Activated CD4-positive, CD25-positive, alpha-beta regulatory T cell treated with anti-CD3 and anti-CD28 coated beads, Interleukin-2, amount 50 U/mL, for 24 hours (primary cell): ENCODE measurements around the gene DOLK.

Source experiments
- ATAC-seq, 2 donors: fragments of 150-1000 bp; cut with Tn5 transposase; one replicate each; pipeline ENCODE4 v1.10.0; 2021; ENCODE audit warnings: mild to moderate bottlenecking in 1 of 2, moderate library complexity in 1 of 2

Gene DOLK

DNA sequence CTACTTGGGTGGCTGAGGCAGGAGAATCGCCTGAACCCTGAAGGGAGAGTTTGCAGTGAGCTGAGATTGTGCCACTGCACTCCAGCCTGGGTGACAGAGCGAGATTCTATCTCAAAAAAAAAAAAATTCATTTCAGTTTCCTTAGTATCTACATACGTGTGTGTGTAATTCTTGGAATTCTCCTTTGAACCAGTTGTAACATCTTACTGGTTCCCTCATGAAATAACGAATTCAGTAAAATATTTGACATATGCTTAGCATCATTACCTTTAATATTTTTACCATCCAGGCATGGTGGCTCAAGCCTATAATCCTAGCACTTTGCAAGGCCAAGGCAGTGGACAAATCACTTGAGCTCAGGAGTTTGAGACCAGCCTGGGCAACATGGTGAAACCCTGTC, 17.8 kb downstream of the DOLK start:
- no peak for ATAC-seq

- ATAC-seq = no peak
Measured at GRCh38 chr9:128928624-128929023, 18.8 kb downstream of the DOLK start.

GRCh38 chr9:128927731-128928411, 19.5 kb downstream of the DOLK start:
- ATAC-seq = peak; percentile 63 to 68

GRCh38 chr9:128923493-128923883, 23.9 kb downstream of the DOLK start:
- ATAC-seq = no peak

DNA sequence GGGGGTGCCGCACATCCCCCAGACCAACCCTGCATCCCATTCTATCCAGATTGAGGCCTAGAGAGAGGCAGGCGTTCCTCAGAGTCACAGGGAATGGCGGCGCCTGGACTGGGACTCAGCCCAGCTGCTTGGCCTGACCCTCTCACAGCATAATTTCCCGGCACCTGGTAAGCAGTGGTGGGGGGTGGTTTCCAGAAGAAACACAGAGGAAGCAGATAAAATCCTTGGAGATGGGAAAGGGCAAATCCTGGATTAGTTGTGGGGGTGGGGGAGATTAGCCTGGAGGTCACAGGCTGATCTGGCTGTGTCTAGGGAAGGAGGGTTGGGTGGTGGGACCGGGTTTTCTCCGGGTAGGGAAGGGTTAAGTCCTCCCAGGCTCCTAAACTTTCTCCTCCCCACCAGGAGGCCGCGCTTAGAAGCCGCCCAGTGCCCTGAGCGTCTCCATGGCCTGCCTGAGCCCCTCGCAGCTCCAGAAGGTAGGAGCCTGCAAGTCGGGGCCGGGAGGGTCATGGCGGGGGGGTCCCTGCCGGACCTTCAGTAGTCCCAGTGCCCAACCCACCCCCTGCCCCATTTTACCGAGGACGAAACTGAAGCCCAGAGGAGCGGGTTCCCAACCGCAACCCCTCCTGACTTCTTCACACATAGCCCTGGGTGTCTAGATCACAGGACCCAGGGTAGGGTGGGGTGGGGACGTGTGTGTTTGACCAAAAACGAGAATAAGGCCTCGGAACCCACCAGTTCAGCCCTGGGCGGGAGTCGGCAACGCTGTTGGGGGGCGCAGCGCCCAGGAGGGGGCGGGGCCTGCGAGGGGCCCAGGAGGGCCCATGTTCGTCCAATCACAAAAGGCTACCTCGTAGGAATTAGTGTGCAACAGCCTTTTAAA, 25.3 kb downstream of the DOLK start:
- ATAC-seq = no peak

- ATAC-seq = no peak
Measured at GRCh38 chr9:128920381-128921058, 26.9 kb downstream of the DOLK start, which contains the start of gene PHYHD1. PHYHD1 (plus strand) TSS chr9:128920982; CDS start chr9:128922324, 1,342 bp downstream.

GRCh38 chr9:128919402-128920089, 27.9 kb downstream of the DOLK start:
- no peak for ATAC-seq

- no peak for ATAC-seq
Measured at GRCh38 chr9:128918921-128919320, 28.5 kb downstream of the DOLK start.

DNA sequence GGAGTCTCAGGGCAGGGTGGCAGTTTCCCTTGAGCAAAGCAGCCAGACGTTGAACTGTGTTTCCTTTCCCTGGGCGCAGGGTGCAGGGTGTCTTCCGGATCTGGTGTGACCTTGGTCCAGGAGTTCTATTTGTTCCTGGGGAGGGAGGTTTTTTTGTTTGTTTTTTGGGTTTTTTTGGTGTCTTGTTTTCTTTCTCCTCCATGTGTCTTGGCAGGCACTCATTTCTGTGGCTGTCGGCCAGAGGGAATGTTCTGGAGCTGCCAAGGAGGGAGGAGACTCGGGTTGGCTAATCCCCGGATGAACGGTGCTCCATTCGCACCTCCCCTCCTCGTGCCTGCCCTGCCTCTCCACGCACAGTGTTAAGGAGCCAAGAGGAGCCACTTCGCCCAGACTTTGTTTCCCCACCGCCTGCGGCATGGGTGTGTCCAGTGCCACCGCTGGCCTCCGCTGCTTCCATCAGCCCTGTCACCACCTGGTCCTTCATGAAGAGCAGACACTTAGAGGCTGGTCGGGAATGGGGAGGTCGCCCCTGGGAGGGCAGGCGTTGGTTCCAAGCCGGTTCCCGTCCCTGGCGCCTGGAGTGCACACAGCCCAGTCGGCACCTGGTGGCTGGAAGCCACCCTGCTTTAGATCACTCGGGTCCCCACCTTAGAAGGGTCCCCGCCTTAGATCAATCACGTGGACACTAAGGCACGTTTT, 30.1 kb downstream of the DOLK start:
- no peak for ATAC-seq

DNA sequence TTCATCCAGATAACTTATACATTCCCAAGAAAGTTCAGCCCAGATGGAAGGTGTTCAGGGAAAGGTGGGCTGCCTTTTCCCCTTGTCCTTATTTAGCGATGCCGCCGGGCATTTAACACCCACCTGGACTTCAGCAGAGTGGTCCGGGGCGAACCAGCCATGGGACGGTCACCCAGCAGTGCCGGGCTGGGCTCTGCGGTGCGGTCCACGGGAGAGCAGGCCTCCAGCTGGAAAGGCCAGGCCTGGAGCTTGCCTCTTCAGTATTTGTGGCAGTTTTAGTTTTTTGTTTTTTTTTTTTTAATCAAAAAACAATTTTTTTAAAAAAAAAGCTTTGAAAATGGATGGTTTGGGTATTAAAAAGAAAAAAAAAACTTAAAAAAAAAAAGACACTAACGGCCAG, 30.7 kb downstream of the DOLK start:
- ATAC-seq = no peak

DNA sequence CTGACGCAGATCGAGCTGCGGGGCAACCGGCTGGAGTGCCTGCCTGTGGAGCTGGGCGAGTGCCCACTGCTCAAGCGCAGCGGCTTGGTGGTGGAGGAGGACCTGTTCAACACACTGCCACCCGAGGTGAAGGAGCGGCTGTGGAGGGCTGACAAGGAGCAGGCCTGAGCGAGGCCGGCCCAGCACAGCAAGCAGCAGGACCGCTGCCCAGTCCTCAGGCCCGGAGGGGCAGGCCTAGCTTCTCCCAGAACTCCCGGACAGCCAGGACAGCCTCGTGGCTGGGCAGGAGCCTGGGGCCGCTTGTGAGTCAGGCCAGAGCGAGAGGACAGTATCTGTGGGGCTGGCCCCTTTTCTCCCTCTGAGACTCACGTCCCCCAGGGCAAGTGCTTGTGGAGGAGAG, 31.2 kb downstream of the DOLK start:
- no peak for ATAC-seq

DNA sequence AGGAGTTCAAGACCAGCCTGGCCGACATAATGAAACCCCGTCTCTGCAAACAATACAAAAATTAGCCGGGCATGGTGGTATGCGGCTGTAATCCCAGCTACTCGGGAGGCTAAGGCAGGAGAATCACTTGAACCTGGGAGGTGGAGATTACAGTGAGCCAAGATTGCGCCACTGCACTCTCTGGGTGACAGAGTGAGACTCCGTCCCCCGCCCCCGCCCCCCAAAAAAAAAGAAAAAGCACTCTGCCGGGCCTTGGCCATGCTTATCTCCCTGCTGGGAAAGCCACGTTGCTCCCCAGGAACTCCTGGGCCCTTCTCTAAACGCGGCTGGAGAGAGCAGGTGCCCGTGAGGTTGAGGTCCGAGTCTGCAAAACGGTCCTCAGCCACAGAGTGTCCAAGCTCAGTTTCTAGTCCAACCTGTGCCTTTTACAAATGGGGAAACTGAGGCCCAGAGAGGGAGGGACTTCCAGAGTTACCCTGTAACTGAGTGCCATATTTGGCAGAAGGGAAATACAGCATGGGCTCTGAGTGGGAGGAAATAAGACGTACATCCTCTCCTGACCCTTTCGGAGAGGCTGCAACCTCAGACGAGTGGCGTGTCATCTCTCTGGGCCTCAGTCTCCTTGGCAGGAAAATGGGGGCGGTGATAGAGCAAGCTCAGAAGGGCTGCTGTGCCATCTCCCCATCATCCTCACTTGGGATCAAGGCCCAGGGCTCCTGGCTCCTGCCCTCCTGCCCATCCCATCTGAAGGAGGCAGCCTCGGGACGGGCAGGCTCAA, 33.2 kb downstream of the DOLK start:
- peak in 1 of 2 donors; percentile 36 for ATAC-seq

- ATAC-seq = no peak
Measured at GRCh38 chr9:128913048-128913900, 34.1 kb downstream of the DOLK start.

- peak in 1 of 2 donors; percentile 30 for ATAC-seq
Measured at GRCh38 chr9:128912270-128912853, 35.0 kb downstream of the DOLK start.

DNA sequence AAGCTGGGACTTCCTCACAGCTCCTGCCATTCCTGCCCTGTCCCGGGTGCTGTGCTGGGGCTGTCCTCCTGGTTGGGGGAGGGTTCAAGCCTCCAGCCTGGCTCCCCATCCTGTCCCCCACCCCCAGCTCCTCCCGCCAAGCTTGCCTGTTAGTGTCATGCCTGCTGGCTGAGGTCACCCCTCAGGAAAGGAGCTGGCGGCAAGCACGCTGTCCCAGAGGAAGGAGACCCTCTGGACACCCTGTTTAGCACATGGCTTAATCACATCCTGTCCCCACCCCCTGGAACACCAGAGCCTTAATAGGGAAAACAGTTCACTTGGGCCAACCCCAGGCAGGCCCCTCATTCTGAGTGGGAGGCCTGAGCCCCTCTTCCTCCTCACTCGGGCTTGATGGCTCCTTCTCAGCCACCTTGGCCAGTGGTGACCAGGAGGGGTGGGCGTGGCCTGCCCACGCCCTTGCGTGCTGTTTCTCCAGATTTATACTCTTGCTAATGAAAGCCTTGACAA, 35.8 kb downstream of the DOLK start:
- ATAC-seq = no peak

DNA sequence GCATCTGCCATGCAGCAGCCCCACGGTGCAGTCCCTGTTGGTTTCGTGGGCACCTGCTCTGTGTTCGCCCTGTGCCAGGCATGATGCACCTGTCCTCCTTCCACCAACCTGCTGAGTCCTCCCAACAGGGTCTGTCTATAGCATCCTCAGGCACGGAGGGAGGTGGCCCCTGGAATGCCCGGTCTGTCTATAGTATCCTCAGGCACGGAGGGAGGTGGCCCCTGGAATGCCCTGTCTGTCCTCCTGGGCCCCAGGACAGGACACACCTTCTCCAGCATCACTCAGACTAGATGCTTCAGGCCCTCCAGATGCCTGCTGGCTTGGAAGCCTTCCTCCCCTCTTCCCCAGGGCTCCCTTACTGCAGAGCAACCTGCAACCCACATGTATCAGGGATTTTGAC, 36.5 kb downstream of the DOLK start:
- no peak for ATAC-seq

DNA sequence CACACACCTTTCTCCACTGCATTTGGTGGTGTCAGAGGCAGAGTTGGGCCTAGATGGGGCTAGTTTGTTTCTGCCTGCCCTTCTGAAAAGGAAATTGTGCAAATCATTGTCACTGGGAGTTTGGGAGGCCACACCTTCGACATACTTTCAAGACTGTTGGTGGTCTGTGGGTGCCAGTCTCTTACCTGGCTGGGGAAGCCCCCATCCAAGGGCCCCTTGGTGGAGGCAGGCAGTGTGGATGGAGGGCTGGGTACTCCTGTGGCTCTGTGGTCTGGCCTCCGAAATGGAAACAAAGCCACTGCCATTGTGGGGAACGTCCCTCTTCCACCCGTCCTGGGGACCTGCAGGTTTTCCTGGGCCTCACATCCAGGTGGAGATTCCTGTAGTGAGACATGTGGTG, 37.5 kb downstream of the DOLK start:
- no peak for ATAC-seq

GRCh38 chr9:128908372-128908771, 39.0 kb downstream of the DOLK start:
- ATAC-seq = no peak

DNA sequence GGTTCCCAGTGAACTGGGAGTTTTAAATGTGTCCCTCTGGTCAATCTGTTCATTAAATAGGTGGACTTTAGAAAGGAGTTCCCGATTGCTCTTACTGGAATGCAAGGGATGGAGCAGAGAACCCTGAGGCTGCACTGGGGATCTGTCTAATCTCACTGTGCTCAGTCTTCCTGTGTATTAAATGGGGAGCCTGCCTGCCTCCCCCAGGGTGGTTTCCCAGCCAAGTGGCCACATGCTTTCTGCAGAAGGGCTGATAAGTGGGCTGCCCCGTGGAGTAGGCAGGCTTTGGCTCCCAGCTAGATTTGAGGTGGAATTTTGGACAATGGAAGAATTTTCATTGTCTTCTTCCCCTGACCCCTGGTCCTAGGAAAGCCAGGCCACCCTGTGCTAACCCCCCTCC, 40.7 kb downstream of the DOLK start:
- ATAC-seq = no peak

DNA sequence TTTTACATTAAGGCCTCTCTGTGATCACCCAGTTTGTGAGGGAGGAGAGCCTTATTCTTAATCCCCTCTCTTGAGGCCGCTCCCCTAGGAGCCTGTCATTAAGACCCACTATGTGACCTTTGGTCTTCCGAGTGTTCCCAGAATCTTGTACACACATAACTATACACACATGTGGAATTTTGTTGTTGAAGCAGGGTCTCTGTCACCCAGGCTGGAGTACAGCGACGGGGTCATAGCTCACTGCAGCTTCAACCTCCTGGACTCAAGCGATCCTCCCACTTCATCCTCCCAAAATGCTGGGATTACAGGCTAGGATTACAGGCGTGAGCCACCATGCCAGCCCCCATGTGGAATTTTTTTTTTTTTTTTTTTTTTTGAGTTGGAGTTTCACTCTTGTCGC, 41.4 kb downstream of the DOLK start:
- ATAC-seq = no peak
